ENCODE results near the gene CTU2.

DNA sequence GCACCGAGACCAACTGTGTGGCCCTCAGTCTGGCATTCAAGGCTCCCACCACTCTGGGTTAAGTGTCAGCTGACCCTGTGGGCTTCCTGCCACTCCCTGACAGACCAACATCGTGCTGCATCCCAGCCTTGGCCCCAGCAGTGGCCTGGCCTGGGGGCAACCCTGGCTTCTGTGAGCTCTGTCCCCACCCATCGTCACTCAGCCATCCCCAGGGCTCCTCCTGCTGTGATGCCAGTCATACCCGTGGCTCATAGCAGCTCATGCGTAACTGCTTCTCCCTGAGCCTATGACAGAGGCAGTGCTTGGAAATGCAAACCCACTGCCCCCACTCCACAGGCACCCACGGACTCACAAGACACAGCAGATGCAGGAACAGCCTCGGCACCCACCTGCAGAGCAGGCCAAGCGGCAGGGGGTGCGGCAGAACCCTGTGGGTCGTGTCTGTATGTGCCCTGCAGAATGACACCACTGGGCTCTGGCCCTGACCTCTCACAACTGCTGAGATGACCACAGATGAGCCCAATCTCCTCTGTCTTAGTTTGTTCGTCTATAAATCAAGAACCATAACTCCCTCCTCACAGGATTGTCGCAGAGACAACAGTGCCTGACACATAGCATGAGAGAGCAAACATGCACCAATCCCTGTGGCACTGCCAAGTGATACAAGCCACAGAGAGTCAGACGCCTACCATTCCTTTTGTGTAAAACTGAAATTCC, 52.1 kb downstream of the CTU2 start:
- TF ChIP-seq, protein P1, sequence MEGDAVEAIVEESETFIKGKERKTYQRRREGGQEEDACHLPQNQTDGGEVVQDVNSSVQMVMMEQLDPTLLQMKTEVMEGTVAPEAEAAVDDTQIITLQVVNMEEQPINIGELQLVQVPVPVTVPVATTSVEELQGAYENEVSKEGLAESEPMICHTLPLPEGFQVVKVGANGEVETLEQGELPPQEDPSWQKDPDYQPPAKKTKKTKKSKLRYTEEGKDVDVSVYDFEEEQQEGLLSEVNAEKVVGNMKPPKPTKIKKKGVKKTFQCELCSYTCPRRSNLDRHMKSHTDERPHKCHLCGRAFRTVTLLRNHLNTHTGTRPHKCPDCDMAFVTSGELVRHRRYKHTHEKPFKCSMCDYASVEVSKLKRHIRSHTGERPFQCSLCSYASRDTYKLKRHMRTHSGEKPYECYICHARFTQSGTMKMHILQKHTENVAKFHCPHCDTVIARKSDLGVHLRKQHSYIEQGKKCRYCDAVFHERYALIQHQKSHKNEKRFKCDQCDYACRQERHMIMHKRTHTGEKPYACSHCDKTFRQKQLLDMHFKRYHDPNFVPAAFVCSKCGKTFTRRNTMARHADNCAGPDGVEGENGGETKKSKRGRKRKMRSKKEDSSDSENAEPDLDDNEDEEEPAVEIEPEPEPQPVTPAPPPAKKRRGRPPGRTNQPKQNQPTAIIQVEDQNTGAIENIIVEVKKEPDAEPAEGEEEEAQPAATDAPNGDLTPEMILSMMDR (IDR thresholded peaks at IDR 0.05; ENCODE audit: insufficient read depth, low read depth, low read length), result no peak
- no peak for TF ChIP-seq EZH2 (IDR thresholded peaks at IDR 0.05; ENCODE audit: insufficient read depth, low read length)

Measured in astrocyte (in vitro differentiated cells and primary cell).